NCI-H2107 (cell line): ENCODE data around the gene EPB41L4B.

Experiments
- DNase-seq: peaks from one replicate; lab custom pipeline; 2025; lab: John Stamatoyannopoulos, UW

Gene EPB41L4B

GRCh38 chr9:109320331-109320741 is 523 bp downstream of the EPB41L4B start:
- no peak for DNase-seq

GRCh38 chr9:109319626-109320241 is 1.1 kb downstream of the EPB41L4B start:
- no peak for DNase-seq

DNA sequence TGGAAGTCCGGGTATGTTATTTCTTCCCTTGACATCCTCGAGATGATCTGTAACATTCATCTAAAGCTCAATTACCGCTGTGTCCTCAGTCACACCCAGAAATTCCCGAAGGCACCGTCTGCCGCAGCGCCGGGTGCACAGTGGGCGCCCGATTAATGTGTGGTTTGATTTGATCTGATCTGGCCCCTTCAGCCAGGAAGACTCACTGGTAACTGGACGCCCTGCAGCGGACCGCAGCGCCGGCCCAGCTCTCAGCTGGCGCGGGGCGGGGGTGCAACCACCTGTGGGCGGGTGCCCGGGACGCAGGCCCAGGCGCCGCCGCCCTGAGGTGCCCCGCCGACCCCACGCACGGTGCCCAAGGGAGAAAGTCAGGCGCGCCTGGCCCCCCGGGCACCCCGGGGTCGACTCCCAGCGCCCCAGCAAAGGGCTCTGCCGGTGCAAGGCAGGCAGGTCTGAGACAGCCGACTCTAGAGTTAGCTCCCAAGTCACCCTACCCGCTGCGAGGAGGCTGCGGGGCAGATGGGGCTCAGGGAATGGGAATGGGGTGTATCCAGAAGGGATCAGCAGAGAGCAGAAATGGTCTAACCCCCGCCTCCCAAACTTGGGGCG is 1.7 kb downstream of the EPB41L4B start:
- no peak for DNase-seq

DNA sequence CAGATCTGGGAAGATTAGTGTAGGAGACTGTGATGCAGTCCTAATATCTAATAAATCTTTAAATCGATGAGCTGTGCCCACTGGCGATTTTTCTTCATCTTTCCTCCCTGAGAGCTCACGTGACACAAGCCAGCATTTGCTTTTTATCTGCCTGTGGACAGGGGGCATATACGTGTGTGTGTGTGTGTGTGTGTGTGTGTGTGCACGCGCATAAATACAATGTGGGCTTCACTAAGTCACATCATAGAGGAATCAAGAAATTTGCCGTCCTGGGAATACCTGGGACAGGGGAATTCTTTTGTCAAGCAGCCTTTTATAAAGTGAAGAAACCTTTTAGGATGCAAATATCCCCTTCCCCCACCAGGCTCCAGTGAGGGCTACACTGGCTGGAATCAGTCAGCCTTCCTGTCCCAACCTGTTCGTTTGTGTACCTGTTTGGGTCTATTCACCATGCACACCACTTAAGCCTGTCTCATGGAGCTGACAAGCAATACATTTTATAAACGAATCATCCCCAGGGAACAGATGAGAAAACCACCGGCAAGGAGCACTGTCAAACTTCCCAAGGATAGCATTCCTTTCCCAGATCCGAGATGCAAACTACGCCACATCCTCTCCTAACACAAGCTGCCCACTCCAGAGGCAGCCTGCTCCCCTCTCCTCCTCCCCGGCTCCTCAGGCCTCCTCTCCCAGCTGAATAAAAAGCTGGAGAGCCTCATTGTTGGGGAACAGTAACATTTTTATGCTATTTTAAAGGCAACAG is 2.7 kb downstream of the EPB41L4B start:
- DNase-seq = no peak

- DNase-seq = no peak
Observed at GRCh38 chr9:109317311-109317978, 3.4 kb downstream of the EPB41L4B start.

- peak; percentile 72 for DNase-seq
Observed at GRCh38 chr9:109316207-109316640, 4.6 kb downstream of the EPB41L4B start.

DNA sequence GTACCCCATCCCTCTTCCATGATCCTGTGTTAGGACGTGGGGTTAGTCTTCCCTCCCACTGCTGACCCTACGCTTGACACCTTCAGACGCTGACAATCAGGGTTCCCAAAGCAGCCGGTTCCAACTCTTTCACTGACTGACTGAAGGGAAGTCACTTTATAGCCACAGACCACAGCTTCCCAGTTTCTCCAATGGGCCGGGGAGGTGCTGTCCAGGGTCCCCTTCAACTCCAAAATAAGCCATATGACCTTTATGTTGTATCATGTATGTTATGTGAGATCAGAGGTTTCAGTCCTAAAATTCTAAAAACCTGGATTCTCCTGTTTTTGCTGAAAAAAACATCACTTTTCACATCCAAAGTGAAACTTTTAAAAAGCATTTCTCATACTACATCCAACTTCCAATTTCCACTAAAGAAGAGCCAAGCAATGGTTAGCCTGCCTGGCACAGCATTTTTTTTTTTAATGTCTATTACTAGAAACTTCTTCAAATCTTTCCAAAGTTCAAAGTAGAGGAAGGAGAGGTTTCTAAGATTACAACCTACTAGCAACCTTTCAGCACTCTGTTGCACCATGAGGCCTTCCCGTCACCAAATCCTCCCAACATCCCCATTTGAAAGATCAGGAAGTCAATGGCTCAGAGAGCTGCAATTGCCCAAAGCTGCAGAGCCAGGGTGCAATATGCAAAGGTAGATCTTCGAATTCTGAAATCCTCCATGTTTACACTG is 5.2 kb downstream of the EPB41L4B start:
- no peak for DNase-seq

GRCh38 chr9:109314011-109314531 is 6.8 kb downstream of the EPB41L4B start:
- DNase-seq = no peak

GRCh38 chr9:109313351-109313750 is 7.5 kb downstream of the EPB41L4B start:
- DNase-seq = no peak

DNA sequence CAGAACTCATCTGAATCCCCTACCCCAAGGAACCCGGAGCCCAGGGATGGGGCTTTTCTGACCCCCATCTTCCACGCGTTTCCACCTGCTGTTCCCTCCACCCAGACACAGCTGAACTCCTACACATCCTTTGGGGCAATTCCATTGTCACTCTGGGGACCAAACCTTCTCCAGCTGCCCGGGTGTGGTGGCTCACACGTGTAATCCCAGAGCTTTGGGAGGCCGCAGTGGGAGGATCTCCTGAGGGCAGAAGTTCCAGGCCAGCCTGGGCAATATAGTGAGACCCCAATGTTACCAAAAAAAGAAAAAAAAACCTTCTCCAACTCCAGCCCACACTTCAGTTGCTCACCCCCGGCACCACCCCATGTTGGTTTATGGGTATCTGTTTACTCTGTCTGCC is 8.1 kb downstream of the EPB41L4B start:
- DNase-seq = no peak

GRCh38 chr9:109311731-109312130 is 9.1 kb downstream of the EPB41L4B start:
- no peak for DNase-seq

DNA sequence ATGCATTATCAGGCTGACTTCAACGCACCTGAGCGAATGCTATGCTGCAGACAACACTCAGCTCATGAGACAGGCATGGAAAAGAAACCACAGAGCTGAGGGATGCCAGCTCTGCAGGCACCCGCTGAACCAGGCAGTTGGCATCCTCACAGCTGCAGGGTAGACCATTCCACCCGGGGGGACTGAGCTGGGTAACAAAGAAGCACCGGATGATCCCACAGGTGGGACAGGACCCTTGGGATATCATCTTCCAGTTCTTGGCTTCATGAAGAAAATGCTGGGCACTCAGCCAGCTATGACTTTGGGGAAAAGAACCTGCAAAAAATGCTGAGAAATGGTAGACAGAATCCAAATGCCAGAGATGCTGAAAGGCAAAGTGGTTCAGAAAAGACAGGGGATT is 9.6 kb downstream of the EPB41L4B start:
- DNase-seq = no peak

- no peak for DNase-seq
Observed at GRCh38 chr9:109310486-109310901, 10.4 kb downstream of the EPB41L4B start.

DNA sequence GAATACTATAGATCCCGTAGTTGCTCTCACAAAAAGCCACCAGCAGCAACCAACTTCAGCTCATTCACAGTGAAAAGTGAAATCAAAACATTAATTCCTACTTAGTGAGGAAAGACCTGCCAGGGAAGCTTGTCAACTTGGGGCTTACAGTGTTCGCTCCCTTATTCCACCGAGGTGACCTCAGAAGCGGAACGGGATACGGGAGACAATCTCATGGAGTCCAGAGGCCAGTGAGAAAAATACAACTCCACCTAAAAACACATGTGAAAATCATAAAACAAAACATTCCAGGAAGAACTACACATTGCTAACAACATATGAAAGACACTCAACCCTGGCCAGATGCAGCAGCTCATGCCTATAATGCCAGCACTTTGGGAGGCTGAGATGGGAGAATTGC is 11.6 kb downstream of the EPB41L4B start:
- no peak for DNase-seq

DNA sequence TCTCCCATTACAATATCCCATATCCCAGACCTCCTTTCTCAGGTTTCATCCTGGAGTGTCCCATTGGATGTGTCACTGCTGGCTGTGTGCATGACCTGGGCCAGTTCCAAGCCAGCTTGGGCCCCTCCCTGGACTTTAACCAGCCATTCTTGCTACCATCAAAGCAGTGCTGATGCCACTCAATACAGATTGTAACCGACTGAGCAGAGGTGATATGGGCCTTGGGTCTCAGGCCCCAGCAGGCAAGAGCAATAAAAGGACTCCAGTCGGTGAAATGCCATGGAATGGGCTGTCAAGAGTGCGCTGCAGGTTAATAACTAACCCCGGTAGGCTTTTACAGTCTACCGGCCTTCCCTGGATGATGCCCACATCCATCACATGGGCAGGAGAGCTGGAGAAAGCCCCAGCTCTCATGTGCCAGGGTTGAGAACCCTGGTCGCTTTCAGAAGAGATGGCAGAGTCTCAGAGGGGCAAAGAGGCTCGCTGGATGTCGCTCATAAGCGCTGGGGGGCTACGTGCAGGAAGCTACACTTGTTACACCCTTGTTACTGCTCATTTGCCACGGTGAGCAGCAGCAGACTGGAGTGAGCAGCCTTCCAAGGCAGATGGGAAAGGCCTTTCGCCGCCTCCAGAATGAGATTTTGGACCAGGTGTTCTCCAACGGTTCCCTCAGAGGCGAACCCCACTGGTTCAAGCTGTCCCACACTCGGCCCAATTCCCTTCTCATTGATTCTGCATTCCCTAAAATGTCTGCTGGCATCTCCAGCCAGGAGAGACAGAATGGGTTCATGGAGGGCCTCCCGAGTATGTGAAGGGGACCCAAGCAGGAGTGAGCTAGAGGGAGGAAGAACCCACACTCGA is 13.2 kb downstream of the EPB41L4B start:
- DNase-seq = no peak

DNA sequence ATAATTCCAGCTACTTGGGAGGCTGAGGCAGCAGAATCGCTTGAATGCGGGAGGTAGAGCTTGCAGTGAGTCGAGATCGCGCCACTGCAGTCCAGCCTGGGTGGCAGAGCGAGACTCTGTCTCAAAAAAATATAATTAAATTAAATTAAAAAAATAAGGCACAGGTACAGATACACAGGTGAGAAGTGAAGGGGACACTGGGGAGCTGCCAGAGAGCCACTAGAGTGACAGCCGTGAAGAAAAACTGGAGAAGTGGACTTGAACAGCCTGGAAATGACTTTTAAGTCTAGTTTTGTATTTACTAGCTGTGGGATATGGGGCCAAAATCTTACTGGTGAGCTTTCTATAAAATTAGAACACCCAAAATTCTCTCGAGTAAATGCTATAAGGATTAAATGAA is 15.1 kb downstream of the EPB41L4B start:
- no peak for DNase-seq

DNA sequence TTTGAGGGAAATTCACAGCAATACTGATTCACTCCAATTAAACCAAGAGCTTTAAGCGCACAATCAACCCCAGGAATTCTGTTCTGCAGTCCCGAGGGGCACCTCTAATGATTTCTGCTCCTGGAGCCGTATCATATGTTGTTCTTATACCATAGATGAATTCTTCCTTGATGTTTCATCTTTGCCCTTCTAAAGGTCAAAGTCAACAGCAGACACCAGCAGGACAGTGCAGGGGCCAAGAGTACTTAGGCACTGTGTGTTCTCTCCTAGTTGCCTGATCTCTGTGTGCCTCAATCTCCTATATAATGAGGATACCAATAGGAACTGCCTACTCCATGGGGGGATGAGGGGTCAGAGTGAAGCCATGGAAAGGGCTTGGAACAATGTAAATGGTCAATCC is 16.5 kb downstream of the EPB41L4B start:
- DNase-seq = no peak

DNA sequence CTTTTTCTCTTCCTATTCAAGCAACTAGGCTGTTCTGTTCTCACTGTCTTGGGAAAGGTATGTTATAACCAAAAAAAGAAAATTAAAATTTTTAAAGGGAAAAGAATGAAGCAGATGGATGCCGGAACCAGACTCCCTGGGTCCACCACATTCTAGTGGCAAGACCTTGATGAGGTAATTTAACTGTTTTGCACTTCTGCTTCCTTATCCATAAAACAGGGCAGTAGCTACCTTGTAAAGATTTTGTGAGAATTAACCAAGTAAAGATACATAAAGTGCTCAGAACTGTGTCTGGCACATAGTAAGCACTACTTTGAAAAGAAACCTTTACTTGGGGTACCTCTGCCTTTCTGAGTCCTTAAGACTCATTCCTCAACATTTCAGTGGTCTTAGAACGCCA is 17.0 kb downstream of the EPB41L4B start:
- DNase-seq = no peak

DNA sequence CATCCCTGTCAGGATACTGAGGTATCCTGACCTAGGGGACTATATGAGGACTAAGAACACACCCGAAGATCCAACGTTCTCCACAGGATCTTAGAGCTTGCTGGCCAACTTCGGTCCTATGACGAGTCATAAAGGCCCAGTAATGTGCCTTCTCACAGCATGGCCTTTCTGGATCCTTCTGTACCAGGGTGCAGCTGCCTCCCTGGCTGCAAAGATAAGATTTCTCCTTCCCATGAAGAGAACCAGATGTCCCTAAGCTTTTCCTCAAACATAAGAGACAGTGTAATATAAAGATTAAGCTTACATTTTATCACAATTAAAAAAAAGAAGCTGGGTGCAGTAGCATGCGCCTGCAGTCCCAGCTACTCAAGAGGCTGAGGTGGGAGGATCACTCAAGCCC is 18.3 kb downstream of the EPB41L4B start:
- no peak for DNase-seq

DNA sequence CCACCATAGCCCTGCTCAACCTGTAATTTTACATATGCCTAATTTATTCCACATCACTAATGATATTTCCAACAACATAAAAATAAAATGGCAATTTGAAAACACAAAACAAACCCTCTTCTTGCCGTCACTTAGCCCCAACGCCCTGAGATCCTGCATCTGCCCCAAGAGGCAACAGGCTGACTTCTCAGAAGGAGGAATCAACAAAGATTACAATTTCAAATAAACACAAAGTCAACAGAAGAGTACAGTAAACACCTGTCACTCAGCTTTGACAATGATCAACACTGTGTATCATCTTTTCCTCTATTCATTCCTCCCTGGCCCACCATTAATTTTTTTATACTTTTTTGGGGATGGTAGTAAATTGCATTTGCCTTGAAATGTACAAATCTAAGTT is 19.8 kb downstream of the EPB41L4B start:
- no peak for DNase-seq

DNA sequence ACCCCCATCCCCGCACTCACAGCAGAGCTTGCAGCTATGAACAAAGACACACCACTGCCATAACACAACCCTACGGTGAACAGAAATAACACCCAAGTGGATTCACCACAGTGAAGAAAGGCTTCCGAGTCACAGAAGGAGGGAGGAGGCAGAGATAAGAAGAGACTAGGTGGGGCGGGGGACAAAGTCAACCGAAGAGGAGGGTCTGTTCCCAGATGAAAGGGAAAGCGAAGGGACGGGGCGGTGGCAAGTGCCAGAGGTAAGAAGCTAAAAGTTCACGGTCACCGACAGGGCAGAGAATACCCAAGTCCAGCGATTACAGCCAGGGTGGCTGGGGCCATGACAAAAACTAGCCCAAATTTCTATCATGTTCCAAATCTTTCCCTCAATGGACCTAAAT is 21.0 kb downstream of the EPB41L4B start:
- DNase-seq = no peak
